GM18502 (cell line): ENCODE data around the gene LRP1-AS.

Experiments used
- ATAC-seq: cut with Tn5 transposase; IDR thresholded peaks from one replicate; pipeline ENCODE4 v1.9.1; 2021; ENCODE audit warnings: mild to moderate bottlenecking; ENCODE audit not compliant: unreplicated experiment, poor library complexity

Gene LRP1-AS

DNA sequence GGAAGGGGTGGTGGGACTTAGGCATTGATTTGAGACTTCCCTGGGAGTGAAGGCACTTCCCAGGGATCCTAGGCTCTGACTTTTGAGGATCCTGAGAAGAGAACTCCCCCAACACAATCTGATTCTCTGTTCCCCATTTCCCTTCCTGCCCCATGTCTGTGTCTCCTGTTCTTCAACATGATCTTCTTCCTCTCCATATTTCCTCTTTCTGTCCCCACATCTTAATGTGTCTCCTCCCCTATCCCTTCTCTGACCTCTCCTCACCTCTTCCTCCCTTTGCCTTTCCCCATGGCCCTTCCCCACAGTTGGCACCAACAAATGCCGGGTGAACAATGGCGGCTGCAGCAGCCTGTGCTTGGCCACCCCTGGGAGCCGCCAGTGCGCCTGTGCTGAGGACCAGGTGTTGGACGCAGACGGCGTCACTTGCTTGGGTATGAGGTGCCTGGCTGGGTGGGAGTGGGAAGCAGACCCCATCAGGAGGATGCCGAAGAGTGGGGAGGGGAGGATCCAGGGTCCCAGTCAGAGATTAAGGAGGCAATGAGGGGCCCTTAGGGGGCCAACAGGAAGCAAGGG is 15.2 kb upstream of the LRP1-AS start:
- no peak for ATAC-seq

DNA sequence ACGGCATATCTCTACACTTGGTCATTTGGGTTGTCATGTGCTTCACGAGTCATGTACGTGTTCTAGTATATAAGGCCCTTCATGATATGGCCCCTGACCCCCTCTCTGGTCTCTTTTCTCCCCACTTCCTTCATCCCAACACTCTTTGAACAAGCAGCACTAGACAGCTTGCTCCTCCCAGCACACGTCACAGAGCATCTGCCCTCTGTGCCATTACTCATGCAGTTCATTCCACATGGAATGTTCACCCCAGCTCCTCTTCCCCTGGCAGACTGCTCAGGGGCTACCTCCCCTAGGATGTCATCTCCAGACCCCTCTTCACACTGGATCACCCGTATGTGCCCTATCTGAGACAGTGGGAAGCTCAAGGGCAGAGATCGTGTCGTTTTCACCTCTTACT is 14.1 kb upstream of the LRP1-AS start:
- ATAC-seq = no peak

DNA sequence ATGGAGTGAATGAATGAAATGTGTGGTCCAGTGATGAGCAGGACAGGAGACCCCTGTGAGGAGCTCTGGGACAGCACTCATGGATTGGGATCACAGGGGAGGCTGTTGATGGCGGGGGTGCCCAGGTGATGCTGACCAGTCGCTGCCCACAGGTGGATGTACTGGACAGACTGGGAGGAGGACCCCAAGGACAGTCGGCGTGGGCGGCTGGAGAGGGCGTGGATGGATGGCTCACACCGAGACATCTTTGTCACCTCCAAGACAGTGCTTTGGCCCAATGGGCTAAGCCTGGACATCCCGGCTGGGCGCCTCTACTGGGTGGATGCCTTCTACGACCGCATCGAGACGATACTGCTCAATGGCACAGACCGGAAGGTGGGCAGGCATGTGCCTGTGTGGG is 13.3 kb upstream of the LRP1-AS start:
- no peak for ATAC-seq

DNA sequence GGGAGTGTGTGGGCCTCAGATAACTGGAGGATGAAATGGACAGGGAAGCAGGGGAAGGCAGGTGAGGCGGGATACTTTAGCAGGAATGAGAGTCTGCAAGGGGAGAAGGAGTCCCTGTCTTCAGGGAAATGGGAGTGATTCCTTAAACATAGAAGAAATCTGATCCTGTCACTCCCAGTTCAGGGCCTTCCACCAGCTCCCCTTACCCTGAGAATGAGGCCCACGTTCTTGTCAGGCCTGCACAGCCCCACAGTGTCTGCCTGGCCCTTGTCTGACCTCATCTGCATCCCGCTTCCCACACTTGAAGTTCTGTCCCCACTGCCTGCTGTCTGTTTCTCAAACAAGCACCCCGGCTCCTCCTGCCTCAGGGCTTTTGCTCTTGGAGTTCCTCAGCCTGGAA is 12.6 kb upstream of the LRP1-AS start:
- ATAC-seq = no peak

DNA sequence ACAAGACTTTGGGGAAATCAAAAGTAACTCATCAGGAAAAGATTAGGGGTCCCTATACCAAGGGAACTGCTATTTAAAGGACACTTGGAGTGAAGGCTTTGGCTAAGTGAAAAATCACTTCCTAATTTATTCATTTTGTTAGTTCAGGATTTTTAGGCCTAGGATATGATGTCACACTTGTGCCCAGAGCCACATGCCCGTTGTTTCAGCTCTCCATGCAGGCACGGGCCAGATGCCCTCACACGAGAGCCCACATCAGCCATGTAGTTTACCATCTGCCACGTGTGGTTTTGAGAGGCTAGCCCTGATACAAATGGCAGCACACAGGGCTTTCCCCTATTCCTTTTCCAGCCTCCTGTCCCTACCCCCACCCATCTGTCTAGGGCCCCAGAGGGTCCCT is 11.9 kb upstream of the LRP1-AS start:
- no peak for ATAC-seq

DNA sequence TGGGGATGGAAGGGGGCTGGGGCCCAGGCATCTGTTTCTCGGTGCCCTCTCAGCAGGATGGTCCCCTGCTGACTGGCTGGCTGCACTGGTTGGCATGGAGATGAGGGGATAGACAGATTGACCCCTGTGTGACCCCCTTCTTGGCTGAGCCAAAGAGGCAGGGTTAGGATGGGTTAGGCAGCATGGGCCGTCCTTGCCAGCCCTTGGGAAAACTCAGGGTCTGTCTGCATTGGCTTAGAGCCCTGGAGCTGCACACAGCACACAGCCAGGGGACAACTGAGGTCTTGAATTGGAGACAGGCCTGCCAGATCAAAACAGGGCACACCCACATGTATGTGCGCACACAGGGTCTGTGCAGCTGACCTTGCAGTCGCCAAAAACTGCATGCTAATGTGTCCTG is 11.2 kb upstream of the LRP1-AS start:
- no peak for ATAC-seq

DNA sequence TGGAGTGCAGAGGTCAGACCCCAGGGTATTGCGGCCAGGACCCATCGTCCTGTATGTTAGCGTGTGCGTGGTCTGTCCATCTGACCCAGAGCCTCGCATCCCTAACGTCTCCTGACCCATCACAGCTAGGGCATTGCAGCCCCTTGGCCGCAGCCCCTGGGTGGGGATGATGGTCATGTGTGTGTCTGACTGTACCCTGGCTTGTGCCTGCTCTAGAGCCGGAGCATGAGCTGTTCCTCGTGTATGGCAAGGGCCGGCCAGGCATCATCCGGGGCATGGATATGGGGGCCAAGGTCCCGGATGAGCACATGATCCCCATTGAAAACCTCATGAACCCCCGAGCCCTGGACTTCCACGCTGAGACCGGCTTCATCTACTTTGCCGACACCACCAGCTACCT is 10.8 kb upstream of the LRP1-AS start:
- no peak for ATAC-seq

DNA sequence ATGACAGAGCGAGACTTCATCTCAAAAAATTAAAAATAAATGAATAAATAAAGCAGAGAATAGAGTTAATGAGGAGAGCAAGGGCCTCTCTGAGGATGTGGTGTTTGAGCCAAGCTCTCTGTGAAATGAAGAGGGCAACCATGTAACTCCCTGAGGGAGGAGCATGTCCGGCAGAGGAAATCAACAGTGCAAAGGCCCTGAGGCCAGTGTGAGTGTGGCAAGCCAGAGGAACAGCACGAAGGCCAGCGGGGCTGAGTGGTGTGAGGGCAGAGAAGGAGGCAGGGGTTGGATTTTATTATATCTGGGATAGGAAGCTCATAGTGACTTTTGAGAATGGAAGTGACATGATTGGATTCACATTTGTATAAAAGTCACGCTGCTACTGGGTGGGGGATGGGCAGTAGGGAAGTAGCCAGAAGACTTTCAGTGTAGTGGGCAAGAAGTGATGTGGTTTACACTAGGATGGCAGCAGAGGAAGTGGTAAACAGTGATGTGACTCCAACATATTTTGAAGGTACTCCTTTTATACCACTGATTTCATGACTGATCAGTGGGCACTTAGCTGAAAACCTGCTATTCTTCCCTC is 10.3 kb upstream of the LRP1-AS start:
- ATAC-seq = no peak

DNA sequence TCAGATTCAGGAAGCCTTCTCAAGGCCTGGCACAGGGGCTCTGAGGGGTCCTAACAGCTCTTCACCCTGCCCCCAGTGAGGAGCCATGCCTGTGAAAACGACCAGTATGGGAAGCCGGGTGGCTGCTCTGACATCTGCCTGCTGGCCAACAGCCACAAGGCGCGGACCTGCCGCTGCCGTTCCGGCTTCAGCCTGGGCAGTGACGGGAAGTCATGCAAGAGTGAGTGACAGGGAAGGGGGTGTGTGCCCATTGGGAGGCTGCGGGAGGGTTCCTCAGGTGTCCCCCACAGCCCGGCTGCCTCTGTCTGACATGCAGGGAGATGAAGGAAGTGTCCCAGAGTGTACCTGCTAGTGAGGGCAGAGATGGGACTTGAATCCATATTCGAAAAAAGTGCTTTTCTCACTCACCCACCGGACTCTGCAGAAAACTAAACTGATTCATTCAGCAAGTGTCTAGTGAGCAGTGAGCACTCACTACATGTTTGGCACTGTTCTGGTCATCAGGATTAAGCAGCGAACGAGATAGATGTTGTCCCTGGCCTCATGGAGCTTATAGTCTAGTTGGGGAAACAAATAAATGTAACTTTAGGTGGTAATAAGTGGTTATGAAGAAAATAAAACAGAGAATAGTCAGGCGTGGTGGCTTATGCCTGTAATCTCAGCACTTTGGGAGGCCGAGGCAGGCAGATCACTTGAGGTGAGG is 9.4 kb upstream of the LRP1-AS start:
- no peak for ATAC-seq

DNA sequence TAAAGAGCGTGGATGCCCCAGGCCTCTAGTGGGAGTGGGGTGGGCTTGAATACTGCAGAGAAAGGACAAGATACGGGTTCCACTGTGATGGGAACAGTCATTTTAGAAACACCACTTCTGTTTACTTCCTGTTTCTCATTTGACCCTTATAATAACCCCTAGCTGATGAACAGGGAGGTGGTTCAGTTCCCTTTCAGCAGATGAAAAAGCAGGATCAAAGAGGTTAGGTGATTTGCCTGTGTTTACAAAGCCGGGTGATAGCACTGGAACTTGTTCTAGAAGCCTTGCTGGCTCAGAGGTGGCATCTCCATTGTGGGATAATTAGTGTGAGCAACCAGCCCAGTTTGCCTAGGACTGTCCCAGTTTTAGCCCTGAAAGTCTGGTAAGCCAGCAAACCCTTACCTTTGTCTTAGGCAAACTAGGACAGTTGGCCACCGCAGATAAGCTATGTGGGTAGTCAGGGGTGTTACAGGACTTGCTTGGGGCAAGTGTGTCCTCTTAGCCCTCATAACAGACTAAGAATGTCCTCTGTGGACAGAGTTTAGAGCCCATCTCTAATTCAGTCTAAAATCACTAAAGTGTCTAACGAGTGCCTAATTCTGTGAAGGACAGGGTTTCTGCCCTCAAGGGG is 7.5 kb upstream of the LRP1-AS start:
- ATAC-seq = no peak

DNA sequence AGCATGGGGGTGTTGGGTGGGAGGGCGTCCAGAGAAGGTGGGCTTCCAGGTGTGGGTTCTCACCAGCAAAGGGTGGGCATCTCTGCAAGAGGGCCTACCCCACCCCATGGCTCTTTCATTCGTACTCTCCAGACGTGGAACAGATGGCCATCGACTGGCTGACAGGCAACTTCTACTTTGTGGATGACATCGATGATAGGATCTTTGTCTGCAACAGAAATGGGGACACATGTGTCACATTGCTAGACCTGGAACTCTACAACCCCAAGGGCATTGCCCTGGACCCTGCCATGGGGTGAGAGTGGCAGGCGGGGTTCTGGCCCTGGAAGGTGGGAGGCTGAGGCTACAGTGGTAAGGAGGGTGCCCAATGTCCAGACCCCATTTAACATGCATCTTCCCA is 6.7 kb upstream of the LRP1-AS start:
- ATAC-seq = no peak

DNA sequence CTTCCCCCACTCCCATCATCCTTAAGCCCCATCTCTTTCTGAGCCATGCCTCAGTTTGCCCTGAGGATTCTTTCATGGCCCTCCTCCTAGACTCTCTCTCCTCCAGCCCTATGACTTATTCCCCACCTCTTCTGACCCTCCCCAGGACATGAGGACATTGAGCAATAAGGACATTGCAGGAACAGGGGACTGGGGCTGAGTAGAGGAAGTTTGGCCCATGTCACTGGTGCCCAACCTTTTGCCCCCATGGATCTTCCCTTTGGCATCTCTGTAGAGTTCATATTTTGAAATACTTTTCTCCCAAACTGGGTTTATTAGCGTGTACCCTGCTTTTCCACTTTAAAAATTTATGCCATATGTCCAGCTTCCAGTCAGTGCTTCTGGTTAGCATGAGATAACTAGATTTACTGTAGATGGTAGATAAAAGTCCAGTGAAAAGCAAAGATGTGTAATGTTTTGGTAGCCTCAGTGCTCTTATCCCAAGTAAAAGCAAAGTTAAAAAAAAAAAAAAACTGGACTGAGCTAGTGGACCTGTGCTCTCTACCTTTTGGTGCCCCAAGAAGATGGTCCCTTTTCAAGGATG is 6.1 kb upstream of the LRP1-AS start:
- no peak for ATAC-seq

DNA sequence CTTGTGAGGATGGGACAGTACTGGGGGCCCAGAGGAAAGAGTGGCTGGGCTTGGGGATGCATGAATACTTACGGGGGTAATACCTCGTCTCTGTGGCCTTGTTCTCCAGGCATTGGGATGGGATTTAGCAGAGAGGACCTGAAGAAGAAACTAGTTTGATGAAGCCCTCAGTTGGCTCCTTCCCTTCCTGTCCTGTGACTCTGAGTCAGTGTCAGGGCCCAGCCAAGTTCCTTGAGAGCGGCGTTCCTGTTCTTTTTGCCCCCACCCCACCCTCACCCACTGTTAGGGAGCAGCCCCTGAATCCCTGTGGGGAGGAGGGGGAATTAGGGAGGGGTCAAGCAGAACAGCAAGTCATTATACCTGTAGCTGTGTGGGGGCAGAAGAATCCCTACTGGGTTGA is 5.2 kb upstream of the LRP1-AS start:
- no peak for ATAC-seq

DNA sequence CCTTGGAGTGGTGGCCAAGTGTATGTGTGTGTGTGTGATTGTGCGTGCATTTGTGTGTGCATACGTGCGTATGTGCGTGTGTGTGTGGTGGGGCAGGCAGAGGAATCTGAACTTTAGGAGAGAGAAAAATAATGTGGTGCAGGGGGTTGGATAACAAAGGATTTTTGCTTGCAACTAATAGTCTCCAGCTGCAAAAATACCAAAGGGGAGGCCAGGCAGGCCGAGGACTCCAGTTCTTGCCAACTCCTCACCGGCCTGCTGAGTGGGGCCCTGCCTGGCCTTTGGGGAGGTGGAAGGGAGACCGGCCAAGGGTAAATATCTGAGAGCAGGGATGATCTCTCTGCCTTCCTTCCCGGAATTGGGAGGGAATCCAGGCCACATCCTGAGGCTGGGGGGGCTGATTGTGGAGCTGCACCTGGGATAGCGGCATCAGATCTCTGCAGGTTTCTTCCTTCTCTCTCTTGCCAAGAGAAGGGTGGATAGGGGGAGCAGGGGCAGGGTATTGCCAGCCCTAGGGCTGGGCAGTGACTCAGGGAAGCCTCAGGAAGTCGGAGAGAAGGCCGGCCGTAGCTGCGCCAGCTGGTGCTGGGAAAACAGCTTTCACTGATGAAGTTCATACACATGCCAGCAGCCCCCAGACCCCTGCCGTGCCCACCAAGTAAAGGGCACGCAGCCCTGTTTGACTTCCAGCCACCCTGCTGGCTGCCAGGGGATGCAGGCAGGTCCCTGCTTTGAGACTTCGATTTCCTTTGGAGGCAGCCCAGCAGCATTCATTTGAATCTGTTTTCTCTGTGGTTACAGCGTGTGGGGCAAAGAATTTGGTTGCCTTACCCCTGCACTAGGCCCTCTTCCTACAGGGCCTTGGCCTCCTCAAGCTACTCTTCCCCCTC is 4.6 kb upstream of the LRP1-AS start:
- no peak for ATAC-seq

DNA sequence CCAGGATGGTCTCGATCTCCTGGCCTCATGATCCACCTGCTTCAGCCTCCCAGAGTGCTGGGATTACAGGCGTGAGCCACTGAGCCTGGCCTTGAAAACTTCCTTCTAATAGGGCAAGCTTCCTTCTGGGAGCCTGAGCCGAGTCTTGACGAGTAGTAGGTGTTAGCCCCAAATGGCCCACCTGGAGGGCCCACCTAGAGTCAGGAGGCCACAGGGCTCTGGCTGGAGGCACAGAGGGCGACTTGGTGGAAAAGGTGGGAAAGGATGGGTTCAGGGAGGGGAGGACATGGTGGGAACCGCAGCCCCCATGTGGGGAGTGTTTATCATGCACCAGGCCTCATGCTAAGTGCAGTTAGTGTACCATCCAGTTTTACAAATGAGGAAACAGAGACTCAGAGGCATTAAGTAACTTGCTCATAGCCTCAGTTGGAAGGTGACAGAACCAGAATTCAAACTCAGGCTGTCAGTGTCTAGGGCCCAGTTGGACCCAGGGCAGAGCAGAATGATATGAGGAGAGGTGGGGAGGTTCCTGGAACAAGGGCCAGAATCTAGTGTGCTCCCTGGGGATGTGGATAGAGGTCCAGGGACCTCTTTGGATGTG is 3.1 kb upstream of the LRP1-AS start:
- no peak for ATAC-seq

DNA sequence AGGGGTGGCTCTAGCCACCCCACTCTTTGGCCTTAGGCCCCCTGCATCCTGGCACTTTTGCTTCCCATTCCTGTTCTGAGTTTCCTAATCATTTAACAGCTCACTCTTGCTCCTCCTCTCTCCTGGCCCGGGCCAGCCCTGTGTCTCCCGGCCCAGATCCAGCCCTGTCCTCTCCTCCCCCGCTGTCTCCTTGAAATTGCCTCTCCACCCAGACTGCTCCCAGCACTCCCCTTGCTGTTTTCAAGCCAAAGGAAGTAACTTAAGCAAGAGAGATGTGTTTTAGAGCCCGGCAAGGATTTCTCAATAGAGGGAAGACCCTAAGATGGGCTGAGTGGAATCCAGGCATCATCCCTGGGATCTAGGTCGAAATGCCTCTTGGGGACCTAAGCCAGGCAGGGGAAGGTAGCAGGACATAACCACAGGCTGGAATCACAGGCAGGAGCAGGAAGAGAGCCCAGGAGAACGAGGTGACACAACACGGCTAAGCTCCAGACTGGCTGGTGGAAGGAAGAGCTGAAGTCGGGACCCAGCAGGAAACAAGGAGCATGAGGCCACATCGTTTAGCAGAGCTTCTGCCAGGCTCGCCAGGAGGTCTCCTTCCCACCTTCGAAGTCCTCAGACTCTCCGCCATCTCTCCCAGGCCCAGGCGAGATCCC is 2.0 kb upstream of the LRP1-AS start:
- no peak for ATAC-seq

DNA sequence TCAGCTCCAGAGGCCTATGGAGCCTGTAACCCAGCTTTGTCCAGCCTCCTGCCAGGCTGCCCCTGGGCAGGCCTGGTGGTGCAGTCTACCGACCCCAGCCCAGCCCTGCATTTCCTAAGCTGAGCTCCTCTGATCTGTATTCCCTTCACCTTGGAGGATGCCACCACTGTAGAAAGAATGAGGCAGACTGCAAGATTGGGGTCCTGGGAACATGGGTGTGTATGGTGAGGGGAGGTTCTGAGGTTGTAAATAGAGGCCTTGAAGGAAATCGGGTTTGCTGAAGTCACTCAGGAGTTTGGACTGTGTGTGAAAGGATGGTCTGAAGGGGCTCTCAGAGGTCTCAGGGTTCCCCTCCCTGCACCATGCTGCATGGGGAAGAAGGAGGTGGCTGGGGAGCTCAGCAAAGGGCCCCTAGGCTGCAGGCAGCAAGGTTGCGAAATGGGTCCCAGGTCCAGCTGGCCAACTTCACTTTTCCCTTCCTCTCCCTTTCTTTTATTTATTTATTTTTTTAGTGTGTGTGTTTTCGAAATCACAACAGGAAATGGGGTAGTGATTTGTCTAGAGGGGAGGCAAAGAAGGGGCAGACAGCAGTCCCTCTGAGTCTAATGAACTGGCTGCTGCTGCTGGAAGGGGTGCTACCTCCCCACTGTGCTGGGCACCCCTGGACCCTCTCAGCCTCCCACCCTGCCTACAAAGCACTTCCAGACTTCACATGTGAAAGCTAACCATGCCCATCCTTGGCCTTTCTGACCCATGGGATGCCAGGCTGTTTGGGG is 1.2 kb upstream of the LRP1-AS start:
- no peak for ATAC-seq

DNA sequence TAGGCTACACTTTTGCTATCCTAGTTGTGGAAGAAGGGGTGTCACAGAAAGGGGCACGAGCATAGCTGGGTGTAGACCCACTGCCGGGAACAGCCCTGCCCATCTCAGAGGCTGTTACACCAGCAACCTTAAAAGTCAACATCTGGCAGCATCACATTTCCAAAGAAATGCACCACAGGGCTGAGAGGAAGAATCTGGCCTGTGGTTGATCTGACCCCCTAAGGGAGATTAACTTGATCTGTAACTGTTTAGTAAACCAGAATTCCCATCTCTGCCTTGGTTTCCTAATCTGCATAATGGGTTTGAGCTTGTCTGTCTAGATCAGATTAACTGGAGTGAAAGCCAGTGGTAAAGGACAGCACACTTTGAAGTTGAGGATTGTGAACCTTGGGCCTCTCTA is 1.3 kb downstream of the LRP1-AS start:
- ATAC-seq = no peak
